GM10847 (cell line): ENCODE measurements around the gene GABPB2.

ENCODE experiments used
- POLR2A ChIP-seq: IDR thresholded peaks from 2 replicates; pipeline ENCODE4 v1.6.1; 2011; ENCODE audit not compliant: insufficient read length; ENCODE audit errors: extremely low read depth

GABPB2 gene

DNA sequence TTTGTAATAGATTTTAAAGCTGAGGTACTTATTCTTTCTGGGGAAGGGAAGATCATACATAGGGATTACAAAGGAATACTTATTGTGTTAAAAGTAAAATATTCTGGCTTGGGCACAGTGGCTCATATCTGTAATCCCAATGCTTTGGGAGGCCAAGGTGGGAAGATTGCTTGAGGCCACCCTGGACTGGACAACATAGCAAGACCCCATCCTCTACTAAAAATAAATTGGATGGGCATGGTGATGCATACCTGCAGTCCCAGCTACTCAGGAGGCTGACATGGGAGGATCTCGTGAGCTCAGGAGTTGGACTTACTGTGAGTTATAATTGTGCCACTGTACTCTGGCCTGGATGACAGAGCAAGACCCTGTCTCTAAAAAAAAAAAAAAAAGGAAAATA, 27.6 kb downstream of the GABPB2 start:
- TF ChIP-seq POLR2A = no peak

DNA sequence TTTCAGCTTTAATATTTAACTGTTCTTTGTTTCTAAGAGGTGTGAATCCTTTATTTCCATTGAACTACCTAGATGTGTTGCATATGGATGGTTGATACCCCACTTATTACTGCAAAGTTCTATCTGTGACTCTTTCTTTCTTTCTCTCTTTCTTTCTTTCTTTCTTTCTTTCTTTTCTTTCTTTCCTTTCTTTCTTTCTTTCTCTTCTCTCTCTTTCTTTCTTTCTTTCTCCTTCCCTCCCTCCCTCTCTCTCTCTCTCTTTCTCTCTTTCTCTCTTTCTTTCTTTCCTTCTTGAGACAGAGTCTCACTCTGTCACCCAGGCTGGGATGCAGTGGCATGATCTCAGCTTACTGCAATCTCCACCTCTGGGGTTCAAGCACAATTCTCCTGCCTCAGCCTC, 34.1 kb downstream of the GABPB2 start:
- TF ChIP-seq POLR2A = no peak

DNA sequence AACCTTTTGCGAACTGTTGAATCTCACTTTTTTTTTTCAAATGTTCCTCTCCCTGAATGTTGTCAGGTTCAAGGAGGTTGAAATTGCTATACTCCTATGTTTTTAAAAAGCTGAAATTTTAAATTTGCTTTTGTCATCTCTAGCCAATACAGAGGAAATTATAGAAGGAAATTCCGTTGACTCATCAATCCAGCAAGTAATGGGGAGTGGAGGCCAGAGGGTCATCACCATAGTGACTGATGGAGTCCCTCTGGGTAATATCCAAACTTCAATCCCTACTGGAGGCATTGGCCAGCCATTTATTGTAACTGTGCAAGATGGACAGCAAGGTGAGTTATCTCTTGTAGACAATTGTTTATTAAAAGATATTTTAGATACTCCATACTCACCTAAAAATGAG, 36.3 kb downstream of the GABPB2 start:
- no peak for TF ChIP-seq POLR2A

DNA sequence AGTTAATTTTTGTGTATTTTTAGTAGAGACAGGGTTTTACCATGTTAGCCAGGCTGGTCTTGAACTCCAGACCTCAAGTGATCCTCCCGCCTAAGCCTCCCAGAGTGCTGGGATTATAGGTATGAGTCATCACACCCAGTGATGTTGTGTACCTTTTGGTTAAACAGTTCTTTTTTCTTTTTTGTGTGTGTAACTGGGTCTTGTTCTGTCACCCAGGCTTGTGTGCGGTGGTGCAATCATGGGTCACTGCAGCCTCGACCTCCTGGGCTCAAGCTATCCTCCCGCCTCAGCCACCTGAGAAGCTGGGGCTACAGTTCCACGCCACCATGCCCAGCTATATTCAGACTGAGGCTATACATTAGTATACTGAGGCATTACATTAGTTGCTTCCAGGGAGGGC, 37.8 kb downstream of the GABPB2 start:
- no peak for TF ChIP-seq POLR2A

DNA sequence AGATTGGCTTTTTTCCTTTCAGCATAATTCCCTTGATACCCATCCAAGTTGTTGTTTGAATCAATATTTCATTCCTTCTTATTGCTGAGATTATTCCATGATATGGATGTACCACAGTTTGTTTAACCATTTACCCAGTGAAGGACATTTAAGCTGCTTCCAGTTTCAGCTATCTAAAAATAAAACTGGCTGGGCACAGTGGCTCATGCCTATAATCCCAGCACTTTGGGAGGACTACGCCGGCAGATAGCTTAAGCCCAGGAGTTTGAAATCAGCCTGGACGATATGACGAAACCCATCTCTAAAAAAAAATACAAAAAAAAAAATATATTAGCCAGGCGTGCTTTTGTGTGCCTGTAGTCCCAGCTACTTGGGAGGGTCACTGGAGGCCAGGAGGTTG, 43.3 kb downstream of the GABPB2 start:
- no peak for TF ChIP-seq POLR2A

DNA sequence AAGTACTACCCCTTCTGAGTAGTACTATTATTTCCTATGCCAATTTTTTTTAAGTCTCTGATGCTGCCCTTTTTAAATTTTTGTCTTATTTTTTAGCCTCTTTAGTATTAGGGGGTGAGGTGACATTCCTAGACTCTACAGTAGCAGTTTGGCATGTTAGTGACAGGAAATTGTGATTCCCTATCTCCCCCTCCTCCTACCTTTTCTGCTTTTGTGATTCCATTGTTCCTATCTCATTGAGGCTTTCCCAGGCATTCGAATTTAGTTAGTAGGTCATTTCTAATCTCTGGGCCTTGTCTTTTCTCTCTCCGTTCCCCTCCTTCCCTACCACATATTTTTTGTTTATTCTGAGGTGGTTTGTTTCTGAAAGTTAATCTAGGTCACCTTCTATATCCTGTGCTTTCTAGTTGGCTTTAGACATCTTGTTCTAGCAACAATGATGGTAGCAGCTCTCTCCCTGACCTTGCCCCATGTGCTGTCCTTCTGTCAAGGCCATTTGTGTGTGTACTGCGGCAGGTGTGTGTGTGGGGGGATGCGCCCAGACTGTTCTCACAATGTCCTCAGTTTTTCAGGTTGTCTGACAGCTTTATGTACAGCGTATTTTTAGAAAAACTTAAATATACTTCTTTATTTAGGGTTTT, 54.3 kb downstream of the GABPB2 start:
- no peak for TF ChIP-seq POLR2A

DNA sequence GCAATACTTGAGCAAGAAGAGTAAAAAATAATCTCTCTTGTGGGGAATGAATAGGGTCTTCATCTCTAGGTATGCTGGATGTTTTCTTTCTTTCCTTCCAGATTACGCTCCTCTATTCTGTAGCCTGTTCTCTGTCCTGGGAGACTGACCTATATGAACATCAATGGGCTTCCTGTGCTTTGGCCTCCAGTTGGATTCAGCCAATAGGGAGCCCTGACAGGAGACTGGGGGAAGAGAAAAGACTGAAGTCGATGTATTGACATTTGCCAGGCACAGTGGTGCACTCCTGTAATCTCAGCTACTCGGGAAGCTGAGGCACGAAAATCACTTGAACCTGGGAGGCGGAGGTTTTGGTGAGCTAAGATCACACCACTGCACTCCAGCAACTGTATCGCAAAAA, 58.2 kb downstream of the GABPB2 start:
- TF ChIP-seq POLR2A = no peak

DNA sequence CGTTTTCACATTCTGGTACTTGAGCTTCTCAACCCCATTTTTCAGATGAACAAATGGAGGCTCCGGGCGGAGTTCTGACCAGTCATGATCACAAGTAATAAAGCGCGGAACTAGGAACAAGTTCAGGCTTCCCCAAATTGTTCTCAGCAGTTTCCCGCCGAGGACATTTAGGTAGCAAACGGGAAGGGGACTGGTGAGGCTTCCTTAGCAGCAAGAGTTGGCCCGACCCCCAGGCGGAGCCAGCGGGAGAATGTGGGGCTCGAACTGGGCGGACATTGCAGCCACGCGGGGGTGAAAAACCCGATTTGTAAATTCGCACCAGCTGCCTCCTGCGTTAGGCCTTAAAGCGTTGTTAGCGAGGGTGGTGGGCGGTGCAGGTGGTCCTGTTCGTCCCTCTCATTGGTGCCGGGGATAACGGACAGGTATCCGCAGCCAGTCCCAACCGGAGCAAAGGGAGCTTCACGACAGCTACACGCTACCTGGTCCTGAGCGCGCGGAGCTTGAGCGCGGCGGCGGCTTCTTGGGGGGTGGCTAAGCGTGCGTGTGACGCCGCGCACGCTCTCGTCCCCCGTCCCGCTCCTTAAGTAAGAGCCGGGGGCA, 60.5 kb downstream of the GABPB2 start:
- TF ChIP-seq POLR2A = peak; percentile 24

DNA sequence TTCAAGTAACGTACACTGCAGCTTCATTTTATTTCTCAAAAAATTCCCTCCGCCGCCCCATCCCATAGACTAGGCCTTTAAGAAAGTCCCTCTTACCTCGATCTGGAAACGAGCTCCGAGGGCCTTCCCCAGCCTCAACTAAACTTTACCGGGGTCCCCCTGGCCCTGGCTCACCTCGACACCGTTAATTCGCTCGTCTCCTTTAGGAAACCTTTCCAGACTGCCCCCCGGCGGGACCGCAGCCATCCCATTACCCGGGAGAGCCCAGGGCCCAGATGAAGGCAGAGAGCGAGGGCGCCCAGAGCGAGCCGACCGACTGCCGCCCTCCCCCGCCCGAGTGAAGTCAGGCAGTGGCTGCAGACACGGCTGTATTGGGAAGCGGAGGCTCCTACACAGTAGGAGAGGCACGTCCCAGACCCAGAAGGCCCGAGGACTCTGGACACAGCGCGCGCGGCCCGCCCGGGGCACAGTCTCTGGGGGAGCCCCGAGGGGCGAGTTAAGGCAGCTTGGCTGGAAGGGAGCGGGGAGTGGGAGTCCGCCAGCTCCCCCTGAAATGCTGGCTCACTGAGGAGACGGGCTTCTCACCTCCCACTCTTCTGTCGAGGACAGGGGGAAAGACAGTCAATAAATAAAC, 61.3 kb downstream of the GABPB2 start:
- no peak for TF ChIP-seq POLR2A

DNA sequence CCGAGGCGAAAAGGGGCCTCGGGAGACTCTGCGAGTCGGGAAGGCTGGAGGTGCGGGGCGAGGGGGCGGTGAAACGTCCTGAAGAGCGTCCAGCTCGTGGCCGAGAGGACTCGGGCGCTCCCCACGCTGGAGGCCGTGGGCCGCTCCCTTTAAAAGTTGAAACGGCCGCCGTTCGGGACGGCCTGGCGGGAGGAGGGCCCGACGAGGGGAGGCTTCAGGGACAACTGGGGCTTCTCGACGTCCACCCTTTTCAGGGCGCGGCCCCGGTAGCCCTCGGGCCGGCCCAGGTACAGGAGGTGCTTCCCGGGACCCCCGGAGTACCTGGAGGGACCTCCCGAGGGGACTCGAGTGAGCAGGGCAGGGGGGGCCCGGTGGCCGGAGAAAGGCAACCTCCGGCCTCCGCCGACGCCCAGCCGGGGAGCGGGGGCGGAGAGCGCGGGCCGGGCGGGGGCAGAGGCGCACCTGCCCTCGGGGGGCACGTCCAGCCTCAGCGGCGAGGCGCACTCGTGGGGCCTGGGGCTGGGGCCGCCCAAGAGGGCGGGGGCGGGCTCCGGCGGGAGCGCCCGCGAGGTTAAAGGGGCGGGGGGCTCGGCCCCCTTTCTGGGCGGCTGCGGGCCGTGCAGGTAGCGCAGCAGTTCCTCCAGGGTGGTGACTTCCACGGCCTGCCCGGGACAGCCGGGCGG, 61.9 kb downstream of the GABPB2 start:
- TF ChIP-seq POLR2A = no peak

DNA sequence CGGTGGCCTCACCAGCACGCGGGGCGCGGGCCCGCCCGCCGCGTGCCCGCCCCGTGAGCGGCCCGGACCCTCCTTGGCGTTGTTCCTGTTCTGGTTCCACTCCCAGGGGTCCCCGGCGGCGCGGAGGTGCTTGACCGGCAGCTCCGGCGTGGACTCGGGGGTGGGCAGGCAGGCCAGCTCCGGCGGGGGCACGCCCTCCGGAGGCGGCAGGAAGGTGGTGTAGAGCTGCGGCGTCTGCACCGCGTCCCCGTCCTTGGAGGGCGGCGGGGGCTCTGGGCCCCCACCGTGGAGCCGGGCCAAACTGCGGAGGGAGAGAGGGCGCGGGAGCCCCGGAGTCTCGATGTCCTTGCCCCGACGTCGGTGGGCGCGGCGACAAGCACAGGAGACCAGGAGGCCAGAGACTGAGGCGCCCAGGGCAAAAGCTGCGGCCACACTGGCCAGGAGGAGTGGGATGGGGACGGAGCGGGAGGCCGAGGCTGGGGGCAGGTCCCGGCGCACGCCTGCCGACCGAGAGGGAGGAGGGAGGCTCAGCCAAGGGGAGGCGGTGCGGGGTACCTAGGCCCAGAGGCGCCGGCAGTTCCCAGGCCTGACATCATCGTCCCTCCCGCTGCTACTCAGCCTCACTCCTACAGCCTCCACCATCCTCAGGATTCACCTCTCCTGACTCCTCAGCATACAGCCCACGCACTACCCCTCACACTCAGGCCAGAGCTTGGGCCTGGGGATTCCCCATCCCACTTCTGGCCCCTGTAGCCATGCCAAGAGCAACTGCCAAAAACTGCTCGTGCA, 62.7 kb downstream of the GABPB2 start:
- no peak for TF ChIP-seq POLR2A

DNA sequence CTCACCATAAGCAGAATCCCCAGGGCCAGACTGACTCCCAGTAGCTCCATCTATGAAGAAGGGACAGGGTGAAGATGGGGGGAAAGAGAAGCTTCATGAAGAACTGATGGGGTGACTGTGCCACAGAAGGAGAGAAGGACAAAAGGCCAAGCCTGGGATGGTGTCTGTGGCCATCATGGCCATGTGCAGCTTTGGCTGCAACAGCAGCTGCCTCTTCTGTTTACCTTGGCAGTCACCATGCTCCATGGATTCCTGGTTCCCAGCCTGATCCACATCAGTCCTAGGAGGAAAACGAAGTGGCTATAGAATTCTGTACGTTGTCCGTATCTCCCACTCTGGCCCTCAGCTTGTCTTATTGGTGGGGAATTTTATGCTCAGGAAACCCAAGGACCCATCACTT, 63.8 kb downstream of the GABPB2 start:
- TF ChIP-seq POLR2A = no peak

DNA sequence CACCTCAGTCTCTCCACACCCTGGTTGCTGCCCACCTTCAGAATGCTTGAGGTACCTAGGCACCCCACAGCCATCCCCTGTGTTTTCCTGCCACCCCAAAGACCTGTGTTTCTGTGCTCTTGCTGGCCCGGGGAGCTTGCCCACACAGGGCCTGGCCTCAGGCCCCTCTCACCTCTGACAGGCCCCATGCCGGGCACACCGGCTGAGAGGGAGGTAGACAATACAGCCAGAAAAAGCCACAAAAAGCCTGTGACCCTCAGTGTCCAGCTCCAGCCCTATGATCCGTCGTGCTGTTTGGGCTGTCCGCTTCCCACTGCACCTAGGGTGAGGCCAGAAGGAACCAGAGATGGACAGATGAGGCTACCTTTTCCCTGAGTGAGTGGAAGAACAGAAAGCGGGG, 64.4 kb downstream of the GABPB2 start:
- no peak for TF ChIP-seq POLR2A

DNA sequence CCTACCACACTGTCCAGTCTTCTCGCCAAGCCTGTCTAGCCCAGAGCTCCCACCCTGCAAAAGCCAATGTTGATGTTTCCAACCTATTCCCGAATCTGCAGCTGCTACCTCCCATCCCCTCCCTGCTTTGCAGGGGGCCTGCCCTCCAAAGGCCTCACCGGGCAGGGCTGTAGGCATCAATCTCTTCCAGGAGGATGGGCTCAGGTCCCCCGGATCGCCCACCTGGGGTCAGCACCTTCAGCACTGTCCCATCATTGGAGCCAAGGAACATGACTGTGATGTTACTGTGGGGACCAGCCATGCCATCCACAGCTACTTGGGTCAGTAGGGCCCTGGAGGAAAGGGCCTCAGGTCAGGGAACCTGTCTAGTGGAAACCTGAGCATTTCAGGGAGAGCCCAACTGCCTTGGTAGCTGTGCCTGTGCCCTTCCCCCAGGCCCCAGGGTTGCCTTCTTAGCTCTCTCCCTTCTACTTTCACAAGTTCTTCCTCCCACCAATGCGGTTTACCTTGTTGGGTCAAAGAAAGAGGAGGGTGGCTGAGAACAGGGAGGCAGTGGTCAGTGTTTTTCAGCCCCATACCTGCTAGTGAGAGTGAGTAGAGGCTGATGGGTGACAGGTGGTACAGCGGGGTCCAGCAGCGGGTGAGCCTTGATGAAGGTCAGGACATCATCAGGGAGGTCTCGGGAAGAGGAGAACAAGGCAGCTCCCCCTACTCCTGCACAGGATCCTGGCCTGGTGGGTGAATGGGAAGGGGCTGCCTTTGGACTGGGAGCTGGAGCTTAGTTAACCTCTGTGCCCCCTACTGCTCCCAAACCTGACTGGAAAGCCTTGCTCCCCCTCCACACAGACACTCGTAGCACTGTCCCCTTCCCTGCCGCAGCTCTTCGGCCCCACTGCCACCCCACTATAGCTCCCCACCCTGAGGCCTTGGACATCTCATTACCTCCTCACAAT, 65.1 kb downstream of the GABPB2 start:
- TF ChIP-seq POLR2A = no peak
